Measurements from ENCODE around the gene PRKAR2A. TPM values are rescaled to one million over a fixed set of nuclear protein-coding genes. Genes with fewer than 3 reads are reported as not detected.
A peak's percentile ranks its signal among the peaks of the same experiment; 100 is the strongest.

Gene PRKAR2A
- polyA plus RNA-seq, 3 donors = 7.5 to 13.0 (median 12.3) TPM

GRCh38 chr3:48715174-48715800 is 132.4 kb downstream of the PRKAR2A start:
- no peak for TF ChIP-seq CTCF (IDR thresholded peaks at IDR 0.05)
- Histone ChIP-seq H3K79me2 (ENCODE audit: insufficient read depth, low read length) (peaks cover 67% of the 10 kb centered on the region), H3K27me3 (ENCODE audit: control insufficient read depth in 2 of 2, insufficient read depth in 2 of 2, low read length in 2 of 2) (no peaks in the 10 kb centered on the region), H3K9ac (ENCODE audit: insufficient read depth, low read length, poor library complexity, severe bottlenecking) (no peak overlapping the region), H4K20me1 (ENCODE audit: insufficient read depth, low read length) (peaks cover 36% of the 10 kb centered on the region), H3K4me2 (replicated peaks; ENCODE audit: extremely low read depth, low read length, poor library complexity, severe bottlenecking) (peak overlapping the region; percentile 78), H3K36me3 (replicated peaks in 1 of 2; ENCODE audit: control insufficient read depth in 1 of 2, insufficient read depth in 2 of 2, low read length in 2 of 2) (peaks cover 20 to 44% of the 10 kb centered on the region in 2 donors), H3K27ac (ENCODE audit: low read depth in 1 of 2, low read length in 2 of 2) (no peak overlapping the region), H2AFZ (ENCODE audit: insufficient read depth, low read depth, low read length, poor library complexity, severe bottlenecking) (no peak overlapping the region), H3K4me3 (replicated peaks in 1 of 3; ENCODE audit: low read depth in 2 of 3, low read length in 3 of 3) (peak overlapping the region in 1 of 3 experiments; percentile 99), H3K4me1 (ENCODE audit: control insufficient read depth in 1 of 2, insufficient read depth in 2 of 2, low read length in 2 of 2) (peaks cover 10 to 29% of the 10 kb centered on the region in 2 donors), H3K9me3 (replicated peaks in 1 of 2; ENCODE audit: control insufficient read depth in 1 of 2, insufficient read depth in 1 of 2, low read length in 2 of 2) (no peaks in the 10 kb centered on the region)
- no peak for DNase-seq
- Mint-ChIP-seq H3K4me3 (peak overlapping the region in 1 of 2 donors; percentile 55), H3K27me3 (ENCODE audit: low read depth in 3 of 3) (peaks cover 2 to 9% (median 3%) of the 10 kb centered on the region in 3 donors), H3K36me3 (peaks cover 23 to 40% of the 10 kb centered on the region in 2 donors), H3K27ac (peak overlapping the region in 3 of 7 donors; percentile 42 to 82 (median 76)), H3K4me1 (peaks cover 25% of the 10 kb centered on the region), H3K9me3 (no peaks in the 10 kb centered on the region)
- intact Hi-C loops (cut with micrococcal nuclease) = loop anchor here in 1 of 2 donors (10.0 kb wide), 1 partner anchor 210 kb away; no protein-coding TSS in a partner anchor

- no peak overlapping the region for H3K9ac ChIP-seq (ENCODE audit: insufficient read depth, low read length, poor library complexity, severe bottlenecking)
- WGBS (ENCODE audit: insufficient coverage) = 83% methylated on average over 1 of the region's 2 CpGs
- Mint-ChIP-seq H3K9me3 (no peaks in the 10 kb centered on the region), H3K4me3 (no peak overlapping the region), H3K27me3 (ENCODE audit: low read depth in 3 of 3) (peaks cover 0 to 2% (median 2%) of the 10 kb centered on the region in 3 donors), H3K27ac (peak overlapping the region in 4 of 7 donors; percentile 13 to 73 (median 52)), H3K36me3 (peaks cover 36 to 70% of the 10 kb centered on the region in 2 donors), H3K4me1 (peaks cover 22% of the 10 kb centered on the region)
- peaks cover 40 to 70% of the 10 kb centered on the region in 2 donors for H3K36me3 ChIP-seq (replicated peaks in 1 of 2; ENCODE audit: control insufficient read depth in 1 of 2, insufficient read depth in 2 of 2, low read length in 2 of 2)
- TF ChIP-seq CTCF (IDR thresholded peaks at IDR 0.05) = no peak
- no peak for DNase-seq
- H3K4me2 ChIP-seq (replicated peaks; ENCODE audit: extremely low read depth, low read length, poor library complexity, severe bottlenecking) = no peak overlapping the region
- peaks cover 71% of the 10 kb centered on the region for H4K20me1 ChIP-seq (ENCODE audit: insufficient read depth, low read length)
- H3K9me3 ChIP-seq (replicated peaks in 1 of 2; ENCODE audit: control insufficient read depth in 1 of 2, insufficient read depth in 1 of 2, low read length in 2 of 2) = no peaks in the 10 kb centered on the region
- peak overlapping the region in 1 of 2 donors; percentile 4 for H3K27ac ChIP-seq (ENCODE audit: low read depth in 1 of 2, low read length in 2 of 2)
- H3K79me2 ChIP-seq (ENCODE audit: insufficient read depth, low read length) = peaks cover 100% of the 10 kb centered on the region
- no peaks in the 10 kb centered on the region for H3K27me3 ChIP-seq (ENCODE audit: control insufficient read depth in 2 of 2, insufficient read depth in 2 of 2, low read length in 2 of 2)
- H2AFZ ChIP-seq (ENCODE audit: insufficient read depth, low read depth, low read length, poor library complexity, severe bottlenecking) = no peak overlapping the region
- peaks cover 7 to 23% of the 10 kb centered on the region in 2 donors for H3K4me1 ChIP-seq (ENCODE audit: control insufficient read depth in 1 of 2, insufficient read depth in 2 of 2, low read length in 2 of 2)
- H3K4me3 ChIP-seq (replicated peaks in 1 of 3; ENCODE audit: low read depth in 2 of 3, low read length in 3 of 3) = no peak overlapping the region
- intact Hi-C loops (cut with micrococcal nuclease) = loop anchor here in 1 of 2 donors (10.0 kb wide), 1 partner anchor 213 kb away; no protein-coding TSS in a partner anchor
Observed at GRCh38 chr3:48711727-48712126, 135.9 kb downstream of the PRKAR2A start.
